H9 (cell line): Measurements from ENCODE around the gene TOR1A. TPM values are rescaled to one million over a fixed set of nuclear protein-coding genes. Genes with fewer than 3 reads are reported as not detected.

Experiments
- DNase-seq: peaks from one replicate; pipeline ENCODE4 v3.0.0-alpha.2; 2017
- H2AFZ ChIP-seq: one replicate; pipeline ENCODE4 v1.6.1; 2013; ENCODE audit warnings: mild to moderate bottlenecking, low read length, control low read depth, moderate library complexity
- H2AK5ac ChIP-seq: 2 replicates; pipeline ENCODE4 v1.6.1; 2013; ENCODE audit warnings: low read length, control low read depth, mixed read lengths; ENCODE audit not compliant: insufficient read length
- H2BK120ac ChIP-seq: one replicate; pipeline ENCODE4 v1.6.1; 2013; ENCODE audit warnings: low read depth, mild to moderate bottlenecking, low read length, control low read depth, inconsistent platforms; ENCODE audit not compliant: poor library complexity, severe bottlenecking
- H2BK12ac ChIP-seq: 2 replicates; pipeline ENCODE4 v1.6.1; 2013; ENCODE audit warnings: low read length, control low read depth, mixed read lengths, low read depth; ENCODE audit not compliant: insufficient read length
- H2BK15ac ChIP-seq: 2 replicates; pipeline ENCODE4 v1.6.1; 2013; ENCODE audit warnings: low read depth, low read length, control low read depth
- H2BK20ac ChIP-seq: one replicate; pipeline ENCODE4 v1.6.1; 2013; ENCODE audit warnings: low read depth, mild to moderate bottlenecking, low read length, control low read depth, inconsistent platforms; ENCODE audit not compliant: poor library complexity, severe bottlenecking
- H2BK5ac ChIP-seq: 2 replicates; pipeline ENCODE4 v1.6.1; 2013; ENCODE audit warnings: low read length, control low read depth, mixed read lengths; ENCODE audit not compliant: insufficient read length
- H3K14ac ChIP-seq: 2 replicates; pipeline ENCODE4 v1.6.1; 2013; ENCODE audit warnings: low read length, control low read depth; ENCODE audit not compliant: insufficient read depth
- H3K18ac ChIP-seq: 2 replicates; pipeline ENCODE4 v1.6.1; 2013; ENCODE audit warnings: low read depth, mild to moderate bottlenecking, mixed read lengths, low read length, control low read depth; ENCODE audit not compliant: insufficient read length
- H3K23ac ChIP-seq: 2 replicates; pipeline ENCODE4 v1.6.1; 2013; ENCODE audit warnings: low read length, control low read depth, mixed read lengths, low read depth; ENCODE audit not compliant: insufficient read length
- H3K23me2 ChIP-seq: 2 replicates; pipeline ENCODE4 v1.6.1; 2013; ENCODE audit warnings: low read depth, mild to moderate bottlenecking, mixed read lengths, low read length, control low read depth; ENCODE audit not compliant: insufficient read length, poor library complexity, severe bottlenecking
- H3K27ac ChIP-seq: 2 replicates; pipeline ENCODE4 v1.5.1; 2013; ENCODE audit warnings: low read length, control low read depth, mixed read lengths, low read depth; ENCODE audit not compliant: insufficient read length
- H3K27me3 ChIP-seq: 2 replicates; pipeline ENCODE4 v1.6.1; 2013; ENCODE audit warnings: low read length, control low read depth, inconsistent platforms; ENCODE audit not compliant: insufficient read depth
- H3K4ac ChIP-seq: 2 replicates; pipeline ENCODE4 v1.6.1; 2013; ENCODE audit warnings: low read depth, mild to moderate bottlenecking, control low read depth, inconsistent platforms, low read length, moderate library complexity
- H3K4me1 ChIP-seq: 2 replicates; pipeline ENCODE4 v1.6.1; 2013; ENCODE audit warnings: low read length, control low read depth, inconsistent platforms; ENCODE audit not compliant: insufficient read depth
- H3K4me2 ChIP-seq: 2 replicates; pipeline ENCODE4 v1.6.1; 2013; ENCODE audit warnings: low read length, control low read depth, mixed read lengths; ENCODE audit not compliant: insufficient read length, insufficient read depth
- H3K56ac ChIP-seq: 2 replicates; pipeline ENCODE4 v1.6.1; 2013; ENCODE audit warnings: low read depth, mild to moderate bottlenecking, mixed read lengths, low read length, control low read depth; ENCODE audit not compliant: insufficient read length
- H3K79me1 ChIP-seq: 2 replicates; pipeline ENCODE4 v1.6.1; 2013; ENCODE audit warnings: low read depth, mild to moderate bottlenecking, moderate library complexity, low read length, control low read depth, inconsistent platforms; ENCODE audit not compliant: insufficient read depth, poor library complexity, severe bottlenecking
- H3K79me2 ChIP-seq: 2 replicates; pipeline ENCODE4 v1.6.1; 2013; ENCODE audit warnings: low read length, control low read depth, inconsistent platforms; ENCODE audit not compliant: insufficient read depth
- H3K9ac ChIP-seq: 2 replicates; pipeline ENCODE4 v1.6.1; 2013; ENCODE audit warnings: low read length, control low read depth, mixed read lengths; ENCODE audit not compliant: insufficient read length; ENCODE audit errors: extremely low read depth
- H3K9me3 ChIP-seq: one replicate; pipeline ENCODE4 v1.6.1; 2013; ENCODE audit warnings: low read depth, low read length, inconsistent platforms; ENCODE audit not compliant: control insufficient read depth
- H3T11ph ChIP-seq: one replicate; pipeline ENCODE4 v1.6.1; 2013; ENCODE audit warnings: mild to moderate bottlenecking, low read length, control low read depth, inconsistent platforms
- H4K20me1 ChIP-seq: one replicate; pipeline ENCODE4 v1.6.1; 2013; ENCODE audit not compliant: control insufficient read depth, insufficient read length, insufficient read depth
- H4K5ac ChIP-seq: 2 replicates; pipeline ENCODE4 v1.6.1; 2013; ENCODE audit warnings: low read depth, mild to moderate bottlenecking, mixed read lengths, low read length, control low read depth; ENCODE audit not compliant: insufficient read length
- H4K8ac ChIP-seq: replicated peaks from 2 replicates; pipeline ENCODE4 v1.6.1; 2013; ENCODE audit warnings: low read length, control low read depth, mixed read lengths, low read depth; ENCODE audit not compliant: insufficient read length
- H4K91ac ChIP-seq: 2 replicates; pipeline ENCODE4 v1.6.1; 2013; ENCODE audit warnings: low read depth, mild to moderate bottlenecking, moderate library complexity, mixed read lengths, low read length, control low read depth; ENCODE audit not compliant: insufficient read length
- H3K27ac Mint-ChIP-seq, 3 experiments: 2 replicates in 2 of 3; 3 replicates in 1 of 3; pipeline ENCODE4 v1.8.0; 2020 to 2021; ENCODE audit warnings: mixed read lengths in 3 of 3, mild to moderate bottlenecking in 1 of 3, moderate library complexity in 1 of 3
- H3K27me3 Mint-ChIP-seq: 2 replicates; pipeline ENCODE4 v1.8.0; 2021; ENCODE audit warnings: low read depth, mild to moderate bottlenecking, moderate library complexity, mixed read lengths
- H3K36me3 Mint-ChIP-seq, 3 experiments: 2 replicates in 2 of 3; 3 replicates in 1 of 3; pipeline ENCODE4 v1.8.0; 2020 to 2021; ENCODE audit warnings: low read depth in 3 of 3, mixed read lengths in 3 of 3; ENCODE audit not compliant: insufficient read depth in 1 of 3
- H3K4me1 Mint-ChIP-seq, 2 experiments: 2 replicates each; pipeline ENCODE4 v1.8.0; 2020; ENCODE audit warnings: mixed read lengths in 2 of 2
- H3K4me3 Mint-ChIP-seq, 2 experiments: 2 replicates in 1 of 2; 3 replicates in 1 of 2; pipeline ENCODE4 v1.8.0; 2020 to 2021; ENCODE audit warnings: mild to moderate bottlenecking in 2 of 2, mixed read lengths in 2 of 2, moderate library complexity in 1 of 2
- H3K9me3 Mint-ChIP-seq, 2 experiments: 2 replicates in 1 of 2; 3 replicates in 1 of 2; pipeline ENCODE4 v1.8.0; 2020; ENCODE audit warnings: mild to moderate bottlenecking in 2 of 2, mixed read lengths in 2 of 2, moderate library complexity in 1 of 2
- WGBS: extraction: QIAGEN DNeasy Blood & Tissue Kit; methylation state at CpG from one replicate; pipeline ENCODE4 v1.1.7; 2013; ENCODE audit warnings: missing lambda C conversion rate, low lambda C conversion rate, mixed read lengths; ENCODE audit not compliant: insufficient read length; ENCODE audit errors: extremely low coverage; 5-methylcytosine and 5-hydroxymethylcytosine counted together
- total RNA-seq: library from RNA; stranded (reverse); gene quantifications from 2 replicates; pipeline ENCODE4 v1.2.1, GENCODE V29; 2021
- TF ChIP-seq, protein P1 (sequence below): fragments of 200-600 bp; sonication (generic); conservative IDR thresholded peaks from 3 replicates; pipeline ENCODE4 v1.8.0; 2021; ENCODE audit warnings: antibody characterized with exemption, mild to moderate bottlenecking

TOR1A gene
- total RNA-seq, 1 experiment from 2014 or later = 60.1 TPM

DNA sequence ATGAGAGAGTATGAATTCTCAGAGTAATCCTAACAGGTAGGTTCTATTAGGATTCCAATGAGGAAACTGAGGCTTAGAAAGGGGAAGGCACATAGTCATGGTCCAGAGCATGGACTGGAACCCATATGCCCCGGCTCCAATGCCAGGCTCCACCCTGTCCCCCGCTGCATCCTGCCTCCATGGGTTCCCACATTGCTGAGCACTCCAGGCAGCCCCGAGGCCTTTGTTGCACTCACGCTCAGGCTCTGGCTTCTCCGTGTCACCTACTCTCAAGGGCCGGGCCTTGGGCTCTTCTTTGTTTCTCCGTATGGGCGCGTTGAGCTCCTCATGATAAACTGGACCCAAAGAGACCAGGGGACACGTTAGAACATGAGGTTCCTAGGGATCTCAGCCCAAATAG is 5.0 kb upstream of the TOR1A start:
- WGBS = no CpG with 5 or more reads among the region's 10 CpGs
- no peak overlapping the region for H4K8ac ChIP-seq
- H2AFZ ChIP-seq = no peak overlapping the region
- H3T11ph ChIP-seq = no peak overlapping the region
- no peak overlapping the region for H3K27ac ChIP-seq
- H3K79me1 ChIP-seq = no peaks in the 10 kb centered on the region
- no peak for DNase-seq
- H3K23me2 ChIP-seq = no peaks in the 10 kb centered on the region
- H3K14ac ChIP-seq = no peak overlapping the region
- no peaks in the 10 kb centered on the region for H3K27me3 ChIP-seq
- Mint-ChIP-seq H3K36me3 (peaks cover 20 to 57% (median 50%) of the 10 kb centered on the region in 3 experiments), H3K27me3 (no peaks in the 10 kb centered on the region), H3K4me1 (peaks cover under 1 to 2% of the 10 kb centered on the region in 2 experiments), H3K4me3 (no peak overlapping the region), H3K9me3 (no peaks in the 10 kb centered on the region), H3K27ac (no peak overlapping the region)
- H3K56ac ChIP-seq = no peak overlapping the region
- TF ChIP-seq, protein P1, sequence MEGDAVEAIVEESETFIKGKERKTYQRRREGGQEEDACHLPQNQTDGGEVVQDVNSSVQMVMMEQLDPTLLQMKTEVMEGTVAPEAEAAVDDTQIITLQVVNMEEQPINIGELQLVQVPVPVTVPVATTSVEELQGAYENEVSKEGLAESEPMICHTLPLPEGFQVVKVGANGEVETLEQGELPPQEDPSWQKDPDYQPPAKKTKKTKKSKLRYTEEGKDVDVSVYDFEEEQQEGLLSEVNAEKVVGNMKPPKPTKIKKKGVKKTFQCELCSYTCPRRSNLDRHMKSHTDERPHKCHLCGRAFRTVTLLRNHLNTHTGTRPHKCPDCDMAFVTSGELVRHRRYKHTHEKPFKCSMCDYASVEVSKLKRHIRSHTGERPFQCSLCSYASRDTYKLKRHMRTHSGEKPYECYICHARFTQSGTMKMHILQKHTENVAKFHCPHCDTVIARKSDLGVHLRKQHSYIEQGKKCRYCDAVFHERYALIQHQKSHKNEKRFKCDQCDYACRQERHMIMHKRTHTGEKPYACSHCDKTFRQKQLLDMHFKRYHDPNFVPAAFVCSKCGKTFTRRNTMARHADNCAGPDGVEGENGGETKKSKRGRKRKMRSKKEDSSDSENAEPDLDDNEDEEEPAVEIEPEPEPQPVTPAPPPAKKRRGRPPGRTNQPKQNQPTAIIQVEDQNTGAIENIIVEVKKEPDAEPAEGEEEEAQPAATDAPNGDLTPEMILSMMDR = no peak
- H3K4me2 ChIP-seq = no peak overlapping the region
- no peaks in the 10 kb centered on the region for H3K9me3 ChIP-seq
- no peak overlapping the region for H4K91ac ChIP-seq
- no peaks in the 10 kb centered on the region for H3K4me1 ChIP-seq
- no peak overlapping the region for H2BK15ac ChIP-seq
- no peak overlapping the region for H2BK5ac ChIP-seq
- H2BK12ac ChIP-seq = no peak overlapping the region
- no peak overlapping the region for H2BK20ac ChIP-seq
- no peak overlapping the region for H4K5ac ChIP-seq
- no peak overlapping the region for H3K9ac ChIP-seq
- no peaks in the 10 kb centered on the region for H3K79me2 ChIP-seq
- H3K23ac ChIP-seq = no peak overlapping the region
- no peak overlapping the region for H2AK5ac ChIP-seq
- H2BK120ac ChIP-seq = no peak overlapping the region
- no peak overlapping the region for H3K4ac ChIP-seq
- no peak overlapping the region for H3K18ac ChIP-seq
- no peaks in the 10 kb centered on the region for H4K20me1 ChIP-seq
